ENCODE measurements around the gene LUC7L.

Gene LUC7L

GRCh38 chr16:142405-142967 lies 86.8 kb downstream of the LUC7L start:
- no peaks in the 10 kb centered on the region for H3K27me3 ChIP-seq (ENCODE audit: control insufficient read depth, insufficient read depth, low read length)
- no peaks in the 10 kb centered on the region for H3K36me3 ChIP-seq (ENCODE audit: control insufficient read depth, insufficient read depth, low read length)
- H3K9me3 ChIP-seq (ENCODE audit: control insufficient read depth, insufficient read depth, low read length): no peaks in the 10 kb centered on the region; the same call in 1 of the 2 replicates
- H3K4me1 ChIP-seq (ENCODE audit: control insufficient read depth, insufficient read depth, low read length): no peaks in the 10 kb centered on the region
- DNase-seq (ENCODE audit: low read depth, low spot score): no peak
- H3K4me3 ChIP-seq (ENCODE audit: low read length): no peak overlapping the region
- WGBS (ENCODE audit: insufficient coverage, insufficient read length): no CpG with 5 or more reads among the region's 12 CpGs
- no peak overlapping the region for H3K27ac ChIP-seq (ENCODE audit: low read length)

- no CpG with 5 or more reads among the region's 10 CpGs for WGBS (ENCODE audit: insufficient coverage, insufficient read length)
- Histone ChIP-seq H3K9me3 (ENCODE audit: control insufficient read depth, insufficient read depth, low read length) (no peaks in the 10 kb centered on the region; the same call in 1 of the 2 replicates), H3K4me1 (ENCODE audit: control insufficient read depth, insufficient read depth, low read length) (no peaks in the 10 kb centered on the region), H3K27me3 (ENCODE audit: control insufficient read depth, insufficient read depth, low read length) (no peaks in the 10 kb centered on the region), H3K4me3 (ENCODE audit: low read length) (no peak overlapping the region), H3K36me3 (ENCODE audit: control insufficient read depth, insufficient read depth, low read length) (no peaks in the 10 kb centered on the region), H3K27ac (ENCODE audit: low read length) (no peak overlapping the region)
- no peak for DNase-seq (ENCODE audit: low read depth, low spot score)
Observed at GRCh38 chr16:140175-140857, 88.9 kb downstream of the LUC7L start.
